ENCODE measurements around the gene PLA2G2A. TPM values are rescaled to one million over a fixed set of nuclear protein-coding genes. Genes with fewer than 3 reads are reported as not detected.
"Not testable (repeated sequence)": the region's sequence is repeated elsewhere in the genome, so short reads cannot be mapped to it uniquely, and the experiment has no call there.

PLA2G2A gene
- total RNA-seq, 1 experiment from 2014 or later, result 1.2 TPM

- ChIA-PET POLR2A (no interaction called here), CTCF (interaction anchor here (0.7 kb wide), 1 partner anchor 215 kb away, joined by 3 read pairs; no protein-coding TSS in a partner anchor)
- Mint-ChIP-seq H3K4me3 (no peak overlapping the region), H3K27ac (no peak overlapping the region), H3K9me3 (peaks cover 39% of the 10 kb centered on the region), H3K4me1 (peaks cover 13% of the 10 kb centered on the region), H3K27me3 (ENCODE audit: low read depth) (peaks cover 7% of the 10 kb centered on the region; the same call in 1 of the 2 replicates), H3K36me3 (peaks cover 24% of the 10 kb centered on the region)
- ATAC-seq (no peak), DNase-seq (ENCODE audit: low spot score) (no peak)
- TF ChIP-seq USF2 (CRISPR knock-in tag; IDR thresholded peaks at IDR 0.05) (no peak), GABPB1 (CRISPR knock-in tag; IDR thresholded peaks at IDR 0.05) (no peak), MLX (CRISPR knock-in tag; IDR thresholded peaks at IDR 0.05) (no peak), ELF4 (CRISPR knock-in tag; IDR thresholded peaks at IDR 0.05; ENCODE audit: low read depth) (no peak)
These were observed 43.2 kb downstream of the PLA2G2A start for GRCh38 chr1:19936061-19936750.

GRCh38 chr1:19934336-19934735 is 45.1 kb downstream of the PLA2G2A start:
- no peak for ATAC-seq
- ChIA-PET POLR2A (no interaction called here), CTCF (no interaction called here)
- Mint-ChIP-seq H3K4me3 (no peak overlapping the region), H3K27me3 (ENCODE audit: low read depth) (peaks cover 9% of the 10 kb centered on the region), H3K36me3 (peaks cover 24% of the 10 kb centered on the region), H3K9me3 (peaks cover 45% of the 10 kb centered on the region), H3K27ac (no peak overlapping the region), H3K4me1 (0 out of 2 replicates have a peak, but pooled peaks cover 3% of the 10 kb centered on the region)
- TF ChIP-seq SOX15 (CRISPR knock-in tag; IDR thresholded peaks at IDR 0.05), result no peak
- TF ChIP-seq FOXK1 (CRISPR knock-in tag; IDR thresholded peaks at IDR 0.05), result no peak
- no peak for TF ChIP-seq ZNF121 (CRISPR knock-in tag; IDR thresholded peaks at IDR 0.05)
- no peak for TF ChIP-seq AR (CRISPR knock-in tag; IDR thresholded peaks at IDR 0.05)
- no peak for TF ChIP-seq JUN (CRISPR knock-in tag; IDR thresholded peaks at IDR 0.05)
- DNase-seq (ENCODE audit: low spot score), result no peak

- DNase-seq (ENCODE audit: low spot score) (no peak), ATAC-seq (no peak)
- Mint-ChIP-seq H3K9me3 (peaks cover 41% of the 10 kb centered on the region), H3K27ac (no peak overlapping the region), H3K4me3 (no peak overlapping the region), H3K36me3 (peaks cover 24% of the 10 kb centered on the region), H3K27me3 (ENCODE audit: low read depth) (peaks cover 9% of the 10 kb centered on the region), H3K4me1 (0 out of 2 replicates have a peak, but pooled peaks cover 3% of the 10 kb centered on the region)
- ChIA-PET CTCF (no interaction called here), POLR2A (no interaction called here)
- no peak for TF ChIP-seq TP53 (CRISPR knock-in tag; IDR thresholded peaks at IDR 0.05)
- TF ChIP-seq CBFB (CRISPR knock-in tag; IDR thresholded peaks at IDR 0.05; ENCODE audit: low read depth), result no peak
- TF ChIP-seq NFYB (CRISPR knock-in tag; conservative IDR thresholded peaks at IDR 0.05; ENCODE audit: low read depth), result no peak
- TF ChIP-seq FOXJ3 (CRISPR knock-in tag; IDR thresholded peaks at IDR 0.05; ENCODE audit: borderline replicate concordance), result no peak
- no peak for TF ChIP-seq GRHL2 (CRISPR knock-in tag; IDR thresholded peaks at IDR 0.05; ENCODE audit: insufficient replicate concordance, severe bottlenecking)
- TF ChIP-seq NFE2L1 (CRISPR knock-in tag; IDR thresholded peaks at IDR 0.05), result no peak
- TF ChIP-seq ATF6 (CRISPR knock-in tag; IDR thresholded peaks at IDR 0.05), result no peak
- no peak for TF ChIP-seq ZBTB21 (CRISPR knock-in tag; IDR thresholded peaks at IDR 0.05; ENCODE audit: borderline replicate concordance)
- TF ChIP-seq KAT7 (CRISPR knock-in tag; IDR thresholded peaks at IDR 0.05; ENCODE audit: borderline replicate concordance), result no peak
- no peak for TF ChIP-seq ZSCAN18 (CRISPR knock-in tag; IDR thresholded peaks at IDR 0.05)
These were observed 46.6 kb downstream of the PLA2G2A start for GRCh38 chr1:19932866-19933265.

- H3K27me3 Mint-ChIP-seq (ENCODE audit: low read depth); DNase-seq (ENCODE audit: low spot score); POLR2A ChIA-PET; H3K4me3 Mint-ChIP-seq; ATAC-seq; CTCF ChIA-PET; H3K4me1 Mint-ChIP-seq; H3K27ac Mint-ChIP-seq: not testable (repeated sequence)
- Mint-ChIP-seq H3K36me3 (peaks cover 12% of the 10 kb centered on the region), H3K9me3 (peaks cover 44% of the 10 kb centered on the region)
These were observed 52.3 kb downstream of the PLA2G2A start for GRCh38 chr1:19927130-19927421.

Data from WTC11 (cell line).